Pancreas (tissue), 10 donors: ENCODE data around the gene TMEM237. TPM values are rescaled to one million over a fixed set of nuclear protein-coding genes. Genes with fewer than 3 reads are reported as not detected.
A peak's percentile ranks its signal among the peaks of the same experiment; 100 is the strongest.

Source experiments
- ATAC-seq, 4 donors: fragments of 200-7000 bp; cut with Tn5 transposase; one replicate each; pipeline versions ENCODE4 v1.8.0 to v1.9.1; 2020; ENCODE audit warnings: mild to moderate bottlenecking in 4 of 4, moderate library complexity in 4 of 4
- DNase-seq, 6 donors: peaks; one replicate each; pipeline ENCODE4 v3.0.0-alpha.2; 2020
- FAIRE-seq: peaks from 2 replicates; lab custom pipeline; 2012; peaks lifted over from hg19 to GRCh38; lab: Jason Lieb, UNC
- H3K27ac ChIP-seq, 4 donors: fragments of 200-600 bp; sonication (generic); 1 replicate in 3 of 4; 2 replicates in 1 of 4; pipeline versions ENCODE4 v1.5.0 to v1.8.0; 2020
- H3K27me3 ChIP-seq, 4 donors: fragments of 200-600 bp; one replicate each; pipeline ENCODE4 v1.8.0; 2021
- H3K36me3 ChIP-seq, 3 donors: fragments of 200-600 bp; sonication (generic) in 1 of 3; one replicate each; pipeline versions ENCODE4 v1.5.0 to v1.8.0; 2020 to 2021
- H3K4me1 ChIP-seq, 3 donors: fragments of 200-600 bp; one replicate each; pipeline ENCODE4 v1.8.0; 2021
- H3K4me3 ChIP-seq, 4 donors: fragments of 200-600 bp; sonication (generic) in 2 of 4; one replicate each; pipeline versions ENCODE4 v1.5.0 to v1.8.0; 2020 to 2021
- H3K9me3 ChIP-seq, 4 donors: fragments of 200-600 bp; one replicate each; pipeline ENCODE4 v1.8.0; 2021
- CTCF ChIP-seq, 4 donors: fragments of 200-600 bp; sonication (generic) in 3 of 4; IDR thresholded peaks; one replicate each; pipeline versions ENCODE4 v1.5.0 to v1.8.0; 2021; ENCODE audit warnings: antibody characterized with exemption in 4 of 4
- WGBS, 2 donors: extraction: QIAGEN DNeasy Blood & Tissue Kit; methylation state at CpG; one replicate each; pipeline ENCODE4 v1.1.7; 2013; 5-methylcytosine and 5-hydroxymethylcytosine counted together
- intact Hi-C, 3 donors: fragments of 100-400 bp; cut with DNase I; formaldehyde crosslinking; loops; one replicate each; pipeline versions ENCODE4 v1.11.1 to v1.14.2; 2022
- polyA plus RNA-seq, 2 donors: library from polyadenylated mRNA; stranded (reverse); fragments of 200-250 nt; gene quantifications; one replicate each; pipeline ENCODE4 v1.2.3, GENCODE V29; 2013
- total RNA-seq, 6 donors: library from RNA; stranded (reverse); fragmentation: NEBNext Ultra II Directional in 4 of 6; extraction: Animal tissue kit (Norgen Biotek cat#: 25700) in 4 of 6; gene quantifications; one replicate each; pipeline versions ENCODE4 v1.2.1 to v1.2.4, GENCODE V29; 2021 to 2023
- donor health status: healthy with polysubstance abuse.
- donor health status: DM: no; HTN: no; CAD: no; lungs with moderate emphysema.
- donor health status: DM: no; HTN: no; CAD: no.
- donor health status: control.
- donor health status: control.
- donor health status: Bipolar disorder and iron deficiency.
- donor health status: DM: yes; HTN: yes; CAD: no.
- donor health status: DM: no; HTN: no; CAD: no.
- donor health status: DM: no; HTN: no; CAD: no.
- donor health status: DM: yes; HTN: yes; CAD: no.

TMEM237 gene
- total and polyA plus RNA-seq, 8 donors = 3.0 to 9.6 (median 4.9) TPM

- Histone ChIP-seq H3K4me3 (no peak overlapping the region), H3K36me3 (no peaks in the 10 kb centered on the region), H3K9me3 (no peaks in the 10 kb centered on the region), H3K27ac (no peak overlapping the region), H3K4me1 (no peaks in the 10 kb centered on the region), H3K27me3 (no peaks in the 10 kb centered on the region)
- no peak for ATAC-seq
- intact Hi-C loops = no loop called here
- no peak for FAIRE-seq
- TF ChIP-seq CTCF (IDR thresholded peaks at IDR 0.05) = no peak
- no peak for DNase-seq
- 90 to 92% methylated on average over 4 of the region's 4 CpGs for WGBS, 2 donors
Observed at GRCh38 chr2:201621293-201621999, 21.9 kb downstream of the TMEM237 start.

- FAIRE-seq (no peak), ATAC-seq (peak; percentile 80 to 94 (median 92)), DNase-seq (peak; percentile 41 to 80 (median 64))
- Histone ChIP-seq H3K4me1 (no peaks in the 10 kb centered on the region), H3K9me3 (no peaks in the 10 kb centered on the region), H3K4me3 (no peak overlapping the region), H3K27ac (no peak overlapping the region), H3K36me3 (no peaks in the 10 kb centered on the region), H3K27me3 (no peaks in the 10 kb centered on the region)
- intact Hi-C loops = no loop called here
- TF ChIP-seq CTCF (IDR thresholded peaks at IDR 0.05) = no peak
- 31 to 37% methylated on average over 39 of the region's 39 CpGs for WGBS, 2 donors
Observed at GRCh38 chr2:201618744-201619662, 24.3 kb downstream of the TMEM237 start.

GRCh38 chr2:201608021-201608420 lies 35.3 kb downstream of the TMEM237 start:
- no peaks in the 10 kb centered on the region for H3K27me3 ChIP-seq
- no peak for FAIRE-seq
- no peak for ATAC-seq
- WGBS, 2 donors = 44 to 64% methylated on average over 1 of the region's 1 CpG
- H3K9me3 ChIP-seq = no peaks in the 10 kb centered on the region
- H3K4me3 ChIP-seq = no peak overlapping the region
- no peak overlapping the region for H3K27ac ChIP-seq
- TF ChIP-seq CTCF (IDR thresholded peaks at IDR 0.05) = no peak
- no peaks in the 10 kb centered on the region for H3K4me1 ChIP-seq
- intact Hi-C loops = no loop called here
- H3K36me3 ChIP-seq = no peaks in the 10 kb centered on the region
- no peak for DNase-seq

- no peak for TF ChIP-seq CTCF (IDR thresholded peaks at IDR 0.05)
- intact Hi-C loops = no loop called here
- ATAC-seq (no peak), DNase-seq (no peak), FAIRE-seq (no peak)
- H3K9me3 ChIP-seq = no peaks in the 10 kb centered on the region
- H3K4me1 ChIP-seq = no peaks in the 10 kb centered on the region
- 50 to 57% methylated on average over 2 of the region's 2 CpGs for WGBS, 2 donors
- no peak overlapping the region for H3K4me3 ChIP-seq
- H3K27ac ChIP-seq = no peak overlapping the region
- H3K27me3 ChIP-seq = no peaks in the 10 kb centered on the region
- H3K36me3 ChIP-seq = no peaks in the 10 kb centered on the region
Observed at GRCh38 chr2:201607568-201607967, 35.7 kb downstream of the TMEM237 start.
